NCI-H2081 (cell line): Measurements from ENCODE around the gene CACNA1B.
"Not testable (repeated sequence)": the region's sequence is repeated elsewhere in the genome, so short reads cannot be mapped to it uniquely, and the experiment has no call there.

Experiments used
- DNase-seq, 2 experiments: peaks; one replicate each; lab custom pipeline; 2025; lab: John Stamatoyannopoulos, UW

CACNA1B gene

GRCh38 chr9:138015021-138015829 is 137.6 kb downstream of the CACNA1B start:
- DNase-seq: no peak

GRCh38 chr9:138016406-138017187 is 139.0 kb downstream of the CACNA1B start:
- DNase-seq: no peak

- DNase-seq: no peak
Measured at GRCh38 chr9:138017200-138017599, 139.6 kb downstream of the CACNA1B start.

- not testable (repeated sequence) for DNase-seq
Measured at GRCh38 chr9:138019514-138019913, 141.9 kb downstream of the CACNA1B start.

GRCh38 chr9:138020120-138020794 is 142.7 kb downstream of the CACNA1B start:
- DNase-seq: peak; percentile 33 to 71

- no peak for DNase-seq
Measured at GRCh38 chr9:138020795-138021182, 143.2 kb downstream of the CACNA1B start.

- DNase-seq: no peak
Measured at GRCh38 chr9:138021251-138022056, 143.9 kb downstream of the CACNA1B start.

- no peak for DNase-seq
Measured at GRCh38 chr9:138022121-138022741, 144.6 kb downstream of the CACNA1B start.

GRCh38 chr9:138022756-138023393 is 145.3 kb downstream of the CACNA1B start:
- DNase-seq: no peak

- DNase-seq: no peak
Measured at GRCh38 chr9:138023394-138024124, 146.0 kb downstream of the CACNA1B start.

- DNase-seq: no peak
Measured at GRCh38 chr9:138024131-138024530, 146.5 kb downstream of the CACNA1B start.

GRCh38 chr9:138024831-138025291 is 147.3 kb downstream of the CACNA1B start:
- DNase-seq: no peak

GRCh38 chr9:138025417-138025816 is 147.8 kb downstream of the CACNA1B start:
- no peak for DNase-seq

- DNase-seq: no peak
Measured at GRCh38 chr9:138025908-138026307, 148.3 kb downstream of the CACNA1B start.

- DNase-seq: no peak
Measured at GRCh38 chr9:138028596-138028995, 151.0 kb downstream of the CACNA1B start.

- no peak for DNase-seq
Measured at GRCh38 chr9:138031186-138031585, 153.6 kb downstream of the CACNA1B start.

GRCh38 chr9:138033950-138034349 is 156.4 kb downstream of the CACNA1B start:
- DNase-seq: no peak

- DNase-seq: no peak
Measured at GRCh38 chr9:138037140-138037539, 159.6 kb downstream of the CACNA1B start.

- DNase-seq: no peak
Measured at GRCh38 chr9:138038244-138038671, 160.7 kb downstream of the CACNA1B start.
